ENCODE data around the gene PTPRG.

The PTPRG gene

GRCh38 chr3:62261121-62261520 is 699.8 kb downstream of the PTPRG start:
- no peak for DNase-seq

- DNase-seq: no peak
Observed at GRCh38 chr3:62261736-62262135, 700.4 kb downstream of the PTPRG start.

DNA sequence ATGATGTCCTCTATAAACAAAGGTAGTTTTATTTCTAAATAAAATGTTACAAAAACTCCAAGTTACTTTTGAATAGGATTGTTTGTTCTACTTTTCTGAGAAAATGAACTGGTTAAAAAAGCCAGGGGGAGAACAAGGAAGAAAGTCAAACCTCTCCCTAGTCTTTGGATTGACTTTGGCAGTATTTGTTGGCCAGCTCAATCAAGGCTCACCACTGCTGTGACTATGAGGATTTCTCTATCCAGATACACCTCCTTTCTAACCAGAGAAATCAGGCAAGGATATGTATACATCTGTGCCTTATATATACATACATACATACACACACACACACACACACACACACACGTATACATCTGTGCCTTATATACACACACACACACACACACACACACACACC is 704.2 kb downstream of the PTPRG start:
- no peak for DNase-seq

GRCh38 chr3:62266668-62267283 is 705.4 kb downstream of the PTPRG start:
- no peak for DNase-seq

DNA sequence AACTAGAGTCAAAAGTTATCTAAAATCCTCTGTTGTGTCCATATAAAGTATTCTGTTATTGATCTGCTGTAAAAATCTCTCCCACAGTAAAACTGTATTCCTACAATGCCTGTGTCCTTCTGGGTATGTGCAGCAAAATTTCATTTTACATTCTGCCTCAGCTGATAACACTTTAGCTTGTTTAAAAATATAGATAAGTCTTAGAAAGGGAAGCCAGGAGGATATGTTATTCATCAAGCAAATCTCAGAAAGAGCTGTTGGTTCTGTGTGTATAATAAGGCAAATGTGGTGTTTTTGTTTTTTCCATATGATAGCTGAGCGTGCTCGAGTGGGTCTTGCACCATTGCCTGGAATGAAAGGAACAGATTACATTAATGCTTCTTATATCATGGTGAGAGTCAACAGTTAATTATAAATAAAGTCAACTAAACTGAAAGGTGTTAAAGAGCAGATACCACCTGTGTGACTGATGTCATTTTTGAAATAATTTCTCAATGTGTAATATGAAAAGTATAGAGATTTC is 715.3 kb downstream of the PTPRG start:
- no peak for DNase-seq

DNA sequence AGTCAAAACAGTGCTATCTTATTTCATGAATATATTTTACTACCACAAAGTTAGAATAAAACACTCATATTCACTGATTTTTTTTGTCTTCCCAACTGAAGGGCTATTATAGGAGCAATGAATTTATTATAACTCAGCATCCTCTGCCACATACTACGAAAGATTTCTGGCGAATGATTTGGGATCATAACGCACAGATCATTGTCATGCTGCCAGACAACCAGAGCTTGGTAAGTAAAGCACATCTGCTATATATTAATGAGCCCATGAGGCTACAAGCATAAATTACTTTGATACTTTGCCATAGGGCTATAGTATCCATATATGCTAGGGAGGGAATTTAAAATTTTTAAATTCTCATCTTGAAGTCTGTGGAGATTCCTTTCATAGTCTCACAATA is 716.1 kb downstream of the PTPRG start:
- DNase-seq: no peak

GRCh38 chr3:62277986-62278385 is 716.6 kb downstream of the PTPRG start:
- DNase-seq: no peak

GRCh38 chr3:62281726-62282125 is 720.4 kb downstream of the PTPRG start:
- DNase-seq: no peak

DNA sequence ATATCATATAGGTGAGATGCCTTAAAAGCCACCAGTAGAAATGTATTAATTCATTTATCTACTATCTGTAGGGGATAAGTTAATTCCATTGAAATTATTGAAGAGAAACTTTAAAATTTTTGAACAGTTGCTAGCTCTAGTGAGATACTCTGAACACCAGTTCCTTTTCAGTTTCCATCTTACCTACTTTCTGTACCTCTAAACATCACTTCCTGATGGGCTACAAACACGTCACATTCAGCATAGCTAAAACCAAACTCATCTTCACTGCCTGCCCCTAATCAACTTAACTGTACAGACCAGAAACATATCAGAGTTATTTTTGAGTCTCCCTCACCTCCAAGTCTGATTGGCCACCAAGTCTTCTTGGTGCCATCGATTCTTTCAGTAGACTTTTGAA is 723.1 kb downstream of the PTPRG start:
- DNase-seq: no peak

DNA sequence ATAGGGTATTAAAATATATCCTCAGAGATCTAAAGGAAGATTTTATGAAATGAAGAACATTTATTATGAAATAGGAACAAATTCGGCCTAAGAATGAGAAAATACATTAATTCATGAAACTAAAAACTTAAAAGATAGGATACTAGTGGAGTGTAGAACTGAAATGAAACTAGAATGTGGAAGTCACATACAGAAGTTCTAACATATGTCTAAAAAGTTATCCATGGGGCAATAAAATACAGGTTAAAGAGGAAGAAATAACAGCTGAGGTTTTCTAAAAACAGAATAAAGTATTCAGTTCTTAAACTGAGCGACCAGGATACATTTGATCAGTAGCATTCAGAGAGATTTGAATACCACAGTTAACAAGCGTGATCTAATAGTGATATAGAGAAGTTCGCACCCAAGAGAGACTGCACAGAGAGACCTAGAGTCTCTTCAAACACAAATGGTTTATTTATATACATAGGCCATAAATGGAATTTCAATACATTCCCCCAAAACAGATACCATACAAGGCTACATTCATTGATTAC is 726.1 kb downstream of the PTPRG start:
- no peak for DNase-seq

DNA sequence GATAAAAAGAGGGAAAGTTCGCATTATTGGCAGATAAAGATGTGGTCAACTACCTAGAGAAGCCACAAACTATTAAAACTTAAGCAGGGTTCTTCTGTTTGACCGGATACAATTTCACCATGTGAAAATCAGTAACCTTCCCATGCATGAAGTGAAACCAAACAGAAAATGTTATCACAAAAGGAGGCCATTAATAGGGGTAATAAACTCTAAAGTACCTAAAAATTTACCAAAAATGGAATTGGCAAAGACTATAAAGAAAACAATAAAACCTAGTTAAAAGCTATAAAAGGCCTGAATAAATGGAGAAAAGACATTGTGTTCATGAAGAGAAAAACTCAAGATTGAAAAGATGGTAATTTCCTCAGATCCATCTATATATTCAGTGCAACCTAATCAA is 728.6 kb downstream of the PTPRG start:
- no peak for DNase-seq

GRCh38 chr3:62293051-62293780 is 731.8 kb downstream of the PTPRG start:
- no peak for DNase-seq

GRCh38 chr3:62295571-62295970 is 734.2 kb downstream of the PTPRG start:
- no peak for DNase-seq

- no peak for DNase-seq
Observed at GRCh38 chr3:62300617-62301016, 739.2 kb downstream of the PTPRG start.

- no peak for DNase-seq
Observed at GRCh38 chr3:62312201-62312600, 750.8 kb downstream of the PTPRG start.

GRCh38 chr3:62316525-62316924 is 755.2 kb downstream of the PTPRG start:
- no peak for DNase-seq

- DNase-seq: no peak
Observed at GRCh38 chr3:62318365-62318751, 757.0 kb downstream of the PTPRG start.

DNA sequence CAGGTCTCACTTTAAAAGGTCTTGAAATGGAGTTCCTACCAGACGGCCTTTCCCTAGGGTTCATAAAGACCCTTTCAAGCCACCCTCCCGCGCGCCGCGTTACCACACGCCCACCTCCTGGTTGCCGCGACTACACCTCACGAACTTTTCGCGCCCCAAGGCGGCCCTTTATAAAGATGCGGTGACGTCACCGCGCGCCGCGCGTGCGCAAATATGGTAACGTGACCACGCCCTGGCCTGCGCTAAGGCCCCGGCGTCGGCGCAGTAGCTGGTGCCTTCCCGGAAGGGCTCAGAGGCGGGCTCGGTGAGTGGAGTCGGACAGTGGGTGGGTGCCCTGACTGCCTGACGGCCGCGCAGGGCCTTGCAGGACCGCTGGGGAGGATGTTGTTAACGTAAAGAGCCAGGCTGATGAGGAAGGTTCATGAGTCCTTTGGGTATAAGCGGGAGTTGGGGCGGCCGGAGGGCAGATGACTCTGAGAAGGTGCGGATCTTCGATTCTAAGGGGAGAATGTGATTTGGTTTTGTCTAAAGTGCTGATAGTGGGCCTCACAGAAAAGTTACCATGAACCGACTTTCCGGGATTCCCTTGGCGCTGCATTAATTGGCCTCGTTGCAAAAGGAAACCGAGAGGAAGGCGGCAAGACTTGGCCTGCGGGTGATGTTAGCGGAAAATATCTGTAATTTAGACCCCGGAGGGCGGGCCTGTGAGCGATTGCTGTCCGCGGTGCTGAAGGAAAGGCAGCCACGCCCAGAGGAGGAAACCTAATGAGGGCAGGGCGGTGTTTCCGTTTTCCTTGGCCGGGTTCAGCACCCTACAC is 757.6 kb downstream of the PTPRG start:
- peak; percentile 75 for DNase-seq

DNA sequence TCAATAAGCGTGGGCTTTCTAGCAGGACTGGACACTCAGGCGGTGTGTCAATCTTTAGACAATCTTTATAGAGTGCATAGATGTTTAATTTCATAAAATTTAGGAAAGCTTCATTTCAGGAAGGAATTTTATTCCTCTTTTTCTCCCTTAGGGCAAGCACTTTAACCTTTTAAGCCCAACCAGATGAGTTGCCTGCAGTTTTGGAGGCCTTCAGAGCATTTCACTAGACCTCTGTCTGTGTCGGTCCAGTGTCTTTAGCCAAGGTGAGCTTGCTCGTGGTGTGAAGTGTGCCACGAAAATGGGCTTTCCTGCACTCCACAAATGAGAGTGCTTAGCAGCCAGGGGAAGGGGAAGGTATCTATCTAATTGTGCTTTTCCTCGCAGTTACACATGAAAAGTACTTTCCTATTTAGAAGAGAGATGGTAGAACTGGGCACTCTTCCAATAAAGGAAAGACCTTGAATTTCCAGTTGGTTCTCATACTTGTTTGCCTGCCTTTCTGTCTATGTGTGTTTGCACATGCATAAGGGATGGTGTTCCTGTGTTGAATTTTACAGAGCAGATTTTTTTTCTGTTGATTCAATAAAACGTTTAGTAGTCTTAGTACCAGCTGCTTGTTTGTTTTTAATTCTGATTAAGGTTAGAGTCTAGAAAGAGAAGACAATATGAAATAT is 758.3 kb downstream of the PTPRG start:
- DNase-seq: no peak

- no peak for DNase-seq
Observed at GRCh38 chr3:62323241-62323640, 761.9 kb downstream of the PTPRG start.

DNA sequence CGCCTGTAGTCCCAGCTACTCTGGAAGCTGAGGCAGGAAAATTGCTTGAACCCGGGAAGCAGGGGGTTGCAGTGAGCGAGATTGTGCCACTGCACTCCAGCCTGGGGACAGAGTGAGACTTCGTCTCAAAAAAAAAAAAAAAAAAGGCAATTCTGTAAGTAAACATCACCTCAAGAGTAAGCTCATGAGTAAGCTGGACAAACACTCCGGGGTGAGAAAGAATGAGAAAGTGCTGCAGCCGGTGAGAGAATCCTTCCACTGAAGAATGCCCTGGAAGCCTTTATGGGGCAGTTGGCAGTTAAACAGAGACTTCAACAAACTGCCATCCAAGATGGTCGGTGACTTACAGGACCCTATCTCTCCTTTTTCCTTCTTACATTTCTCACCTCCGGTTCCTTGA is 764.5 kb downstream of the PTPRG start:
- no peak for DNase-seq

DNA sequence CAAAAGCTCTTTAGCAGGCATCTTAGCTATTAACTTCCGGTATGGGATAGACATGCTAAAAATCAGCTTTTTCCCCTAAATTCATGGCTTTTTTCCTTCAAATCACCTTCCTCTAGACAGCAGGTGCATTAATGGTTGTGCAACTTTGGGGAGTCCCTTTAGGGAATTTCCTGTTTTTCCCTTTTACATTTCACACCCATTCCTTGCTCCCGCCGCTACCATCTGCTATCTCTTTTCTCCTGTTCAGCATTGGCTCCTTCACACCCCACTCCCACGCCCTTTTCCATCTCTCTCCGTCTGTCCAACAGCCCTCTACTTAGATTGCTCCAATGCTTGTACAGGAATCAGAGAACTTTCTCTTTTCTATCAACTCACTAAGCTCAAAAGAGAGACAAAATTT is 768.6 kb downstream of the PTPRG start:
- DNase-seq: no peak

GRCh38 chr3:62332017-62332416 is 770.6 kb downstream of the PTPRG start:
- no peak for DNase-seq

Measured in hematopoietic multipotent progenitor cell treated with erythropoietin and hydrocortisone succinate and interleukin-3 and kit ligand, for 6 days (in vitro differentiated cells).